ENCODE results near the gene UPB1.
"Not testable (repeated sequence)": the region's sequence is repeated elsewhere in the genome, so short reads cannot be mapped to it uniquely, and the experiment has no call there.

Gene UPB1

GRCh38 chr22:24540470-24540869 is 45.3 kb downstream of the UPB1 start:
- DNase-seq, result no peak

DNA sequence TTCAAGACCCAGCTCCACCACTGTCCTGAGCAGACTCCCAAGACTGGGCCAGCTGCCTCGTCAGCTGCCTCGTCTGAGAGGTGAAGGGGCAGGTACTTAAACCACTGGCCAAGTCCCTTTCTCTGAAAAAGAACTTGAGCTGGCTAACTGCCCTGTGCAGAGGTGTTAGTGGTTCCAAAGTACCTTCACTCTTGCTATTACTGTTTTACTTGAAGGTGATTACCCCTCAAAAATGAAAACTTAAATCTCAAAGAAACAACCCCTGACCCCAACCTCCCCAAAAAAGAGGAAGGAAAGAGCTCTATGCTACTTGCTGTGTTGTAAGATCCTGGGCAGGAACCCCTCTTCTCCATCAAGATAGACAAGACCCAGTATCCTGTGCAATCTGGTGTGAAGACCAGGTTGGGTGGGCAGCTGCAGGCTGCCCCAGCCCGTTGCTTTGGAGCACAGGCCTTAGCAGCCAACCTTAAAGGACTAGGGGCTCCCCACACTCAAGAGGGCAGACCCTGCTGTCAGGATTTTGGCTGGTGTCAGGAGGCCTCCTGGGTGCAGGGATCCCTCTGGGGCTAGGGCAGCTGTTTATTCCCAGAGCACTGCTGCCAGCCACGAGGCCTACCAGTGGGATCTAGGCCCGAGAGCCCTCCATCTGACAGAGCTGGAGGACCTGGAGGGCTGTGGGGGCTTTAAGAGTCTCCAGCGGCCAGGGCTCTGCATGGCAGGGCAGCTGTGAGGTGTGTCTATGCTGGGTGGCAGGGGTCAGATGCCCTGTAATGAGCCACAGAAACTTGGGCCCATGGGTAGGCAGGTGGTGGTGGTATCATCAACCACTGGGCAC is 46.8 kb downstream of the UPB1 start:
- no peak for DNase-seq

- no peak for DNase-seq
These were observed 47.5 kb downstream of the UPB1 start for GRCh38 chr22:24542641-24543040.

DNA sequence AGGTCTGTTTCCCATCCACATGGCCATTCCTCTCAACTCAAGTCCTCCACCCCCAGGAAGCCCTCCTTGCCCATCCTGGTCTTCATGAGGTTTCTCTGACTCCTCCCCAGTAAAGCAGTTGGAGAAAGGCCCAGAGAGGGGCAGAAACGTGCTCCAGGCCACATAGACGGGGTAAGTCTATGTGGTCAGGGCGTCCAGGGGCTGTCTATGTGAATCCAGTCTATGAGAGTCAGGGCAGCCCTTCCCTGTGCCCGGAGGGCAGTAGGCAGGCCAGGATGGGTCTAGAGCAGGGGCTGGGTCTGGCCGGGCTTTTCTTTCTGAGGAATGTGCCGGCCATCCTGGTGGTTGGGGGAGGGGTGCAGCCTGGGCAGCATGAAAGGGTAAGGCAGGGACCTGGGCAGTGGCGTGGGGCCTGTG is 48.1 kb downstream of the UPB1 start:
- no peak for DNase-seq

GRCh38 chr22:24543679-24544243 is 48.6 kb downstream of the UPB1 start:
- DNase-seq, result no peak

DNA sequence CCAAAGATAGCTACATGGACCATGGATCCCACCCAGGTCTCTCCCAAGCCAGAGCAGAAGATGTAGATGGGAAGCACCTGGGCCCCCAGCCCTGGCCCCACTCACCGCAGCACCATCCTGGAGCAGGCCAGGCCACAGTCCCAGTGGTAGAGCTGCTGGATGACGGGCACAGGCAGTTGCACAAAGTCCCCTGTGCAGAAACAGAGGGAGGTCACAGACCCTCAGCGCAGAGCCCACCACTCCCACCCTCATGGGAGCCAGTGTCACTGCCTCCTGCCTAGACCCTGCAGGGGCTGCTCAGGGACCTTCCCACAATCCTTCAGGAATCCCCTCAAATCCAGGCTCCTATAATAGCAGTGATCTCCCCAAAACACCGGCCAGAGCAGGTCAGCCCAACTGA is 53.7 kb downstream of the UPB1 start:
- DNase-seq, result no peak

DNA sequence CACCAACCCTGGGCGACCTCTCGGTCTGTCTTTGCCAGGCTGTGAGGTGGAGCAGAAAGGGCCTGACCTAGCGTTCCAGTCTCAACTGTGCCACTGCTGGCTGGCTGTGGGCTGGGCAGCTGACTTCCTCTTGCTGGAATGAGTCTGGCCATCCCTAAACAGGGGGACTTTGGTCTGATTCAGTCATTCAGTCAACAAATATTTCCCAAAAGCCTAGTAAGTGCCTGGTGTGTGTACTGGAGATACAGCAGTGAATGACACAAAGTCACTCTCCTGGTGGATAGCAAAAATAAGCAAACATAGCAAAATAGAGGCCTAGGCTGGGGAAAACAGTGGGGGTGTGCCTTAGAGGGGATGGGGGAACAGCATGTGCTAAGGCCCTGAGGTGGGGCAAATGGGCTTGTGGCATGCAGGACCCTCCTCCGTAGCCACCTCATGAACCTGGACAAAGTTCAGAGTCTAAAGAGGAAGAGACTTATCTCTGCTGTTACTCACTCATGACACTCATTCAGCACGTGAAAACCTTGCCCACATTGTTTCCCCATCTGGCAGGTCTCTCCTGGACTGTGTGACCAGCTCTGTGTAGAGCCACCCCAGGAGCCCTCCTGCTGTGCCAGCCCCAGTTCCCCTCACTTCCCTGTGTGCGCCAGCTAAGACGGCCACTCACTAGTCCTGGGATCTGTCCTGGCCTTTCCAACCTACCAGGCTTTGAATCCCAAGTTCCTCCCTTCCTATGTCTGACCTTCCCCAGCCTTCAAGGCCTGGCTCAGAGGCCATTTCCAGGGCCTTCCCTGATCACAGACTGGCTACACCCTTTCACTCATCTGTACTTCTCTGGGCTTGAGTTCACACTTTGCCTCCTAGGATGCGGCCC is 55.1 kb downstream of the UPB1 start:
- no peak for DNase-seq

- no peak for DNase-seq
These were observed 55.8 kb downstream of the UPB1 start for GRCh38 chr22:24550902-24551435.

DNA sequence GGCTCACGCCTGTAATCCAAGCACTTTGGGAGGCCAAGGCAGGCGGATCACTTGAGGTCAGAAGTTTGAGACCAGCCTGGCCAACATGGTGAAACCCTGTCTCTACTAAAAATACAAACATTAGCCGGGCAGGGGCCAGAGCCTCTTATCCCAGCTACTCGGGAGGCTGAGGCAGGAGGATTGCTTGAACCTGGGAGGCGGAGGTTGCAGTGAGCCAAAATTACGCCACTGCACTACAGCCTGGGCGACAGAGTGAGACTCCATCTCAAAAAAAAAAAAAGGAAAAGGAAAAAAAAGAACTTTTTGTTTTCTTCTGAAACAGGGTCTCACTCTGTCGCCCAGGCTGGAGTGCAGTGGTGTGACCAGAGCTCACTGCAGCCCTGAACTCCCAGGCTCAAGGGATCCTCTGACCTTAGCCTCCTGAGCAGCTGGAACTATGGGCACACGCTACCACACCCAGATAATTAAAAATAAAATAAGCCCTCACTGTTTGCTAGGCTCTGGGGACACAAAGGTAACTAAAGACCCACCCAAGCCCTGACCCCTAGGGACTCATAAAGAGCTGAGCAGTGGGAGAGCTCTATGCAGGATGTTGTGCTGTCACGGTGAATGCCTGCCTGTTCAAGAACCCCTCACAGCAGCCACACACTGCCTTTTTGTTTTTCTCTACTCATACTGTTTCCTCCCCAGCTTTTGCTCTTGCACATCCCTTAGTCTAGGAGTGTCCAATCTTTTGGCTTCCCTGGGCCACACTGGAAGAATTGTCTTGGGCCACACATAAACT is 57.6 kb downstream of the UPB1 start:
- DNase-seq, result not testable (repeated sequence)

DNA sequence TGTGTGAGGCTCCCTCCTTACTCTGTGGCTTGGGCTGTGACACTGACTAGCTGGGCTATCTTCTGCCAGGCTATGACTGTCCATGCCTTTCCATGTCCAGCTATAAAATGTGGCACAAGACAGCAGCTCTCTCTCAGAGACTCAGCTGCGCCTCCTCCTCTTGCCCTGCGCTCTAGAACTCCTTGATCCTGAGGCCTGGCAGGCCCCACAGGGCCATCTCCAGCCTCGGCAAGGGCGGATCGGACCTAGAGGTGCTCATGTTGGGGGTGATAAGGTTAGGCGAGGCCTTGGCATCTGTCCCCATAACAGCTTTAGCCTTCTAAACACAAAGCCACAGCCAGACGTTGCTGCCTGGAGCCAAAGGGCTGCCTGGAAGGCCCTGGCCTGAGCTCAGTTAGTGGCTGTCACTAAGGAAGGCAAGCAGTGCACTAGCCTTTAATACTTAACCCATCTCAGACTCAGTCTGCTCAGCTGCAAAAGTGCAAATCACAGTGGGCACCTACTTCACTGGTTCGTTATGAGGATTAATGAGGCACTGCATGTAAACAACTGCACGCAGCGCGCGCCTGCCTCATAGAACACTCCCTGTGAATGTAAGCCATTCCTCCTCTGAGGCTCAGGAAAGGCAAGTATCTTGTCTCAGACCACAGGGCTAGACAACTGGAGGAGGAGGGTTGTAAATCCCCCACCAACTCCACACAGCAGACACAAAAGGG is 58.6 kb downstream of the UPB1 start:
- DNase-seq, result peak; percentile 13 to 42 (median 16)

DNA sequence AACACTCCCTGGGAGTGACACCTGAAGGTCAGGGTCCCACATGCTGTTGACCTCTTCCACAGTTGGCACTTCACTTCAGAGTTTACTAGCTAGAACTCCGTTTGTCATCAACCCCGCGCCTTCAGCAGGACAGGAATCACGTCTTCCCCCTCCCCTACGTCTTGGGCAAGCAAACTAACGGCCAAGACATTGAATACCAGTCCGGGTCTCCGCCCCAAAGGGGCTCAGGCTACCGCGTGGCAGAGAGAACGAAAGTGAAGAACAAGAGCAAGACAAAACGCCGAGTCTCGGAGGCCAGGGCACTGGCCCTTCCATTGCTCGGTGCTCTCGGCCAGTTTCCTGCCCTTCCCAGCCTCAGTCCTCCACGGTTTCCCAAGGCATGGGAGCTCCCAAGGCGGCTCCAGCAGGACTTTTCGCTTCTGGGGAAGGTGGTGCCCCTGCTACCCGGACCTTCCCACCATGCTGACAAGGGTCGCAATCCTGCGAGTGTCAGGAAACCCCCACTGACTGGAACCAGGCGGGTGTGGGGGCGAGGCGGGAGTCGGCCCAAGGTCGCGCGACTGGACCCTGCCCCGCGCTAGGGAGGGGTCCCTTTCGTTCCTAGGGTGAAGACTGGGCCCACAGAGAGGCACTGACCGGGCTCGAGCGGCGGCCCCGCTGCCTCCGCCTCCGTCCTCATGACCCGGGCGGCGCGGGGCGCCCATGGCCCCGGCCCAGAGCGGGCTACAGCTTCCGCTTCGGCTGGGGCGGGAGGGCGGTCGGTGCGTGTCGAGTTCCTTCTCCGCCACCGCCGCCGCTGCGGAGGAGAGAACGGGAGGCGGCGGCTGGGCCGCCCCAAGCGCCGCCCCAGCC is 59.4 kb downstream of the UPB1 start, which contains the start of gene GUCD1:
GUCD1 (minus strand) TSS at position 826 of the 852 bp plus-strand sequence; CDS start at position 679, 147 bp downstream.
- DNase-seq, result no peak

DNA sequence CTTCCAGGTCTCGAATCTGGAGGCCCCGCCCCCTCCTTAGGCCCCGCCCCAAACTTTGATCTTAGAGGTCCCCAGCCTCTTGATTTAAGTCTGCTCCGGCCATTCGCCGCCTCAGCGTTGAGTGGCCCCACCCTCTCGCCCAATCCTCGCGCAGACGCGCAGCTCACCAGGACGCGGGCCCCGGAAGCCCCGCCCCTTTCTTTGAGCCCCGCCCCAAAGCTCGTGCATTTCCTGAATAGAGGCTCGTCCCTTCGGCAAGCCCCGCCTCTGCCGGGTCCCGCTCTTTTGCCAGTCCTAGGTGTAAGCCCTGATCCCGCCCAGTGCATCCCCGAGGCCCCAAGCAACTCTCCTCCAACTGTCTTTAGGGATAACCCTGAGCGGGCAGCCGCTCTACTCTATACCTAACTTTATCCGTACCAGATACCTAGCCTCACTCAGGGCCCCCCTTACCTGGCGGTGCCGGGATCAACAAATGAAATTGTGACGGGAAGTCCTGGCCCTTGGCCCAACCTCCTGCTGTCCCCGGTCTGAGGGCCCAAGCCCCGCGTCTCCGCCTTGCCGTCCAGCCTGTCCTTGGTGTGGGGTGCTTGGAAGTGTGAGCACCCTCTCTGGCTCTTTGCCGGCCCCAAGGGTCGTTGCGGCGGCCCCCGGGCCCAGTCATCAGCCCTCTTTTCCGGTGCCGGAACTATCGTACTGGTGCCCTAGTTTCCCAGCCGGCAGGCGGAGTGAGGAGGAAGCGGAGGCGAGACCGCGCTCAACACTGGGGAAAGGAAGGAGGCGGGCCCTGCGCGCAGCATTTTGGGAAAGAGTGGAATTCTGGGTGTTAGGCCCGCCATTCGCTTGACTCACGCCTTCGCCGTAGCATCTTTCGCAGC is 60.3 kb downstream of the UPB1 start, which contains the start of gene SNRPD3:
SNRPD3 (plus strand) TSS at position 835 of the 875 bp plus-strand sequence. CDS start 1,676 bp downstream, outside the sequence.
- DNase-seq, result peak; percentile 95 to 98 (median 95)

DNA sequence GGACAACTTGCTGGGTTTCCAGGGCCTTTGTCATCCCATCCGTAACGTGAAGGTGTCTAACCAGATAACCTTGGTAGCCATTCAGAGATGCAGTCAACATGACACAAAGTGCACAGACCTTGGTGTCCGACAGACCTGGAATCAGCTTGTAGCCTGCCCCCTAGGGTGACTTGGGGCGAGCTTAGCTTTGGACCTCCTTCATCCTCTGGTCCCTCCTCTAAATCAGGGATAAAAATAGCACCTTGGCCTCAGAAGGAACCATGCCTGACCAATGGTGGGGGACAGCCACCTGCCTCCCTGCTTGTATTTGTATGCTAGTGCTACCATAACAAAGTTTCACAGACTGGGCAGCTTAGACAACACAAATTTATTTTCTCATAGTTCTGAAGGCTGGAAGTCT is 64.3 kb downstream of the UPB1 start:
- DNase-seq, result no peak

DNA sequence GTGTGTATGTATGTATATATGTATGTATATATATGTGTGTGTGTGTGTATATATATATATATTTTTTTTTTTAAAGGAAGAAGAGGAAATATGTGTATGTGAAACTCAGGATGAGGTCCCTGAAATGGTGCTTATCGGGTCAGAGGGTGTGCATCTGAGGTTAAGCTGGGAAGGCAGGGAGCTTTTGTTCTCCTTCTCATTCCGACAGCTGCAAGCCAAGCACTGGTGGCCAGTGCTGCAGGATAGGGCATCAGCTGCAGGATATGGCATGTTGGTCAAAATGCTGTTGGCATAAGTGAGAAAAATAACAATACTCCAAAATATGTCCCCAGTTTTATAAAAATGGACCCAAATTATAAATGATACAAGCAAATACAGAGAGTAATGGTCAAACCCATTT is 68.1 kb downstream of the UPB1 start:
- DNase-seq, result no peak

DNA sequence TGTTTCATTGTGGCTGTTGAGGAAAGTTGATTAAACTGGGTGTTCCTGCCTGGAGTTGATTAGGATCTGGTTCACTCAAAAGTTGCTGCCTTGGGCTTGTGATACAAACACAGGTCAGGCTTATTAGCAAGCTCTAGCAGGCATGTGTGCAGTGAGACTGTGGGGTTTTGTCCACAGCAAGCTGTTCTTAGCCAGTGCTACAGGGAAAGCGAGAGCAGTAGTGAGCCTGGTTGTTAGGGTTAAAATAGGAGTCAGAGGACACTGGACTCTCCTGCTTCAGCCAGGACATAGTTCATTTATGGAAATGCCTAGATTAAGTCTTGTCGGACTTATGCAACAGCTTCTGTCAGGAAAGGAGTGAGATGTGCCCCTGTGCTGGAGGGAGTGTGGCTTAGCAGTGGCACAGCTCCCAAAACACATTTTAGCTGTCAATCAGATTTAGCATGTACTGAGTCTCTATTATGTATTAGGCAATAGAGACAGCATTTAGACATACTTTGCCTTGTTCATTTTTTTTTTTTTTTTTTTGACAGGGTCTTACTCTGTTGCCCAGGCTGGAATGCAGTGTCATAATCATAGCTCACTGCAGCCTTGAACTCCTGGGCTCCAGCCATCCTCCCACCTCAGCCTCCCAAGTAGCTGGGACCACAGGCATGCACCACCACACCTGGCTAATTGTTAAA is 69.4 kb downstream of the UPB1 start:
- DNase-seq, result no peak

GRCh38 chr22:24565077-24565476 is 69.9 kb downstream of the UPB1 start:
- DNase-seq, result no peak

GRCh38 chr22:24566899-24567511 is 71.9 kb downstream of the UPB1 start:
- DNase-seq, result peak in 1 of 3 experiments; percentile 48

DNA sequence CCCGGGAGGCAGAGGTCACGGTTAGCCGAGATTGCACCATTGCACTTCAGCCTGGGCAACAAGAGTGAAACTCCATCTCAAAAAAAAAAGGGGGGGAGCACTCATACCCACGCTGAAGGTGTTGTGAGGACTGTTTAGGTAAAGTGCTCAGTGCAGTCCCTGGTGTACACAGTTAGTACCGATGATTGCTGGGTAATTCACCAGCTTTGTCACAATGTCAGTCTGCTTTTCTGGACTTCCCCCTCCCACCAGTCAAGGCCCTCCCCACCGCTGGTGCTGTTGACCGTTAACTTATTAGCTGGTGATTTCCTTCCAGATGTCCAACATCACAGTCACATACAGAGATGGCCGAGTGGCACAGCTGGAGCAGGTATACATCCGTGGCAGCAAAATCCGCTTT is 72.5 kb downstream of the UPB1 start:
- DNase-seq, result no peak

Data from NCI-H1417 (cell line).